Measurements from ENCODE around the gene CCDC182. TPM values are rescaled to one million over a fixed set of nuclear protein-coding genes. Genes with fewer than 3 reads are reported as not detected.

Gene CCDC182
- polyA plus RNA-seq, 1 of the 3 experiments (the other 2 are of a cell fraction) = not detected

- no peak for TF ChIP-seq REST (IDR thresholded peaks at IDR 0.05; ENCODE audit: low read depth, low read length)
- no peak for TF ChIP-seq CHD2 (IDR thresholded peaks at IDR 0.05; ENCODE audit: low read length, partially characterized antibody)
- TF ChIP-seq GATA2 (CRISPR knock-in tag; IDR thresholded peaks at IDR 0.05) = no peak
- no peak for TF ChIP-seq NRF1 (IDR thresholded peaks at IDR 0.05; ENCODE audit: low read depth, low read length)
- TF ChIP-seq SMC3 (IDR thresholded peaks at IDR 0.05; ENCODE audit: low read depth, low read length) = no peak
- TF ChIP-seq, protein P1, sequence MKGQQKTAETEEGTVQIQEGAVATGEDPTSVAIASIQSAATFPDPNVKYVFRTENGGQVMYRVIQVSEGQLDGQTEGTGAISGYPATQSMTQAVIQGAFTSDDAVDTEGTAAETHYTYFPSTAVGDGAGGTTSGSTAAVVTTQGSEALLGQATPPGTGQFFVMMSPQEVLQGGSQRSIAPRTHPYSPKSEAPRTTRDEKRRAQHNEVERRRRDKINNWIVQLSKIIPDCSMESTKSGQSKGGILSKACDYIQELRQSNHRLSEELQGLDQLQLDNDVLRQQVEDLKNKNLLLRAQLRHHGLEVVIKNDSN (IDR thresholded peaks at IDR 0.05; ENCODE audit: borderline replicate concordance, low read depth) = no peak
- TF ChIP-seq MXI1 (IDR thresholded peaks at IDR 0.05; ENCODE audit: low read depth, low read length) = no peak
- no peak for TF ChIP-seq RAD21 (IDR thresholded peaks at IDR 0.05; ENCODE audit: low read length)
- TF ChIP-seq USF2 (IDR thresholded peaks at IDR 0.05; ENCODE audit: borderline replicate concordance, low read depth, low read length) = no peak
- TF ChIP-seq MAX (IDR thresholded peaks at IDR 0.05; ENCODE audit: low read depth) = no peak
- no peak for TF ChIP-seq CTCF (IDR thresholded peaks at IDR 0.05)
- TF ChIP-seq, protein P2, sequence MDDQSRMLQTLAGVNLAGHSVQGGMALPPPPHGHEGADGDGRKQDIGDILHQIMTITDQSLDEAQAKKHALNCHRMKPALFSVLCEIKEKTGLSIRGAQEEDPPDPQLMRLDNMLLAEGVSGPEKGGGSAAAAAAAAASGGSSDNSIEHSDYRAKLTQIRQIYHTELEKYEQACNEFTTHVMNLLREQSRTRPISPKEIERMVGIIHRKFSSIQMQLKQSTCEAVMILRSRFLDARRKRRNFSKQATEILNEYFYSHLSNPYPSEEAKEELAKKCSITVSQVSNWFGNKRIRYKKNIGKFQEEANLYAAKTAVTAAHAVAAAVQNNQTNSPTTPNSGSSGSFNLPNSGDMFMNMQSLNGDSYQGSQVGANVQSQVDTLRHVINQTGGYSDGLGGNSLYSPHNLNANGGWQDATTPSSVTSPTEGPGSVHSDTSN (IDR thresholded peaks at IDR 0.05) = no peak
- no peak for TF ChIP-seq RXRA (IDR thresholded peaks at IDR 0.05; ENCODE audit: borderline replicate concordance, low read depth)
- no peak overlapping the region for H2AFZ ChIP-seq (ENCODE audit: low read depth)
- no peaks in the 10 kb centered on the region for H3K9me3 ChIP-seq
- H3K79me2 ChIP-seq (ENCODE audit: insufficient read depth) = no peaks in the 10 kb centered on the region
- no peak for DNase-seq
- H3F3A ChIP-seq (replicated peaks; ENCODE audit: insufficient read depth) = no peaks in the 10 kb centered on the region
- 62% methylated on average over 8 of the region's 8 CpGs for WGBS (ENCODE audit: low lambda C conversion rate)
- no peak overlapping the region for H3K4me2 ChIP-seq
- no peak overlapping the region for H3K9ac ChIP-seq
- H3K27me3 ChIP-seq (ENCODE audit: insufficient read depth) = peaks cover 18% of the 10 kb centered on the region; the same call in 1 of the 2 replicates
- no peak overlapping the region for H3K4me3 ChIP-seq (ENCODE audit: low read depth in 2 of 2, low read length in 1 of 2)
- peaks cover 0 to 39% of the 10 kb centered on the region in 2 experiments; a peak in 2 of 4 replicates for H3K4me1 ChIP-seq (ENCODE audit: control insufficient read depth in 1 of 2, insufficient read depth in 2 of 2, low read depth in 1 of 2, low read length in 1 of 2)
- ChIA-PET CTCF (interaction anchor here (0.7 to 4.4 kb wide), 14 partner anchors 11 to 641 kb away, joined by 3 to 38 read pairs (median 6); no protein-coding TSS in a partner anchor), POLR2A (interaction anchor here (1.4 to 3.0 kb wide), 6 partner anchors 10 to 176 kb away, joined by 4 to 19 read pairs (median 5); partner anchors contain the start of gene MRPS23)
- 0 out of 4 replicates have a peak overlapping the region, but pooled peaks of 1 of the 2 experiments have one; percentile 67 for H3K27ac ChIP-seq (ENCODE audit: low read depth in 2 of 2, low read length in 1 of 2)
- no peaks in the 10 kb centered on the region for H3K36me3 ChIP-seq (replicated peaks in 1 of 2; ENCODE audit: control insufficient read depth in 1 of 2, insufficient read depth in 2 of 2, low read length in 1 of 2)
- no peaks in the 10 kb centered on the region for H4K20me1 ChIP-seq (ENCODE audit: insufficient read depth)
- no peaks in the 10 kb centered on the region for H3K9me2 ChIP-seq
Measured at GRCh38 chr17:57761887-57762286, 16.8 kb upstream of the CCDC182 start.

Data from SK-N-SH (cell line).